Measurements from ENCODE around the gene ORC2. TPM values are rescaled to one million over a fixed set of nuclear protein-coding genes. Genes with fewer than 3 reads are reported as not detected.
A peak's percentile ranks its signal among the peaks of the same experiment; 100 is the strongest.

The ORC2 gene
- total and polyA plus RNA-seq, 2 donors (not counting 1 experiment from before 2014, with no cell fraction given), result 5.7 to 13.9 TPM

DNA sequence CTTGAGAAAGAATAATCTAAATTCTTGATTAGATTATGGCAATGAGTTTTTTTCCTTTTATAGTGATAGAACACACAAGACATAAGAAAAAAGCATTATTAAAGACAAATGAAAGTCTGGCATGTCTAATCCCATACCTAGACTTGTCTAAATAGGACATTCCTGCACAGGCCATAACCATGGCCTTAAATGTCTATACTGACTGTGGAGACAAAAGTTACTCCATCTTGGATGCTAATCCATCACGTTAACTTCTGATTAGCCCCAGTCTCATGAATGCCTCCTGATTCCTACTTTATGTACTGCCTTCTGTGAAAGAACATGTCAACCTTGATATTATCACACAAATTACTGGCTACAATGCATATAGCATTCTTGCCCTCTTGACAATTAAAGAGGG lies 23.6 kb downstream of the ORC2 start:
- DNase-seq (ENCODE audit: low read depth in 2 of 2), result no peak
- Histone ChIP-seq H3K9me3 (ENCODE audit: control insufficient read depth, insufficient read depth, low read depth, low read length) (no peaks in the 10 kb centered on the region), H2AFZ (ENCODE audit: low read length) (no peak overlapping the region), H3K9ac (ENCODE audit: insufficient read depth, low read length) (no peak overlapping the region), H3K27ac (ENCODE audit: insufficient read depth, low read length) (no peak overlapping the region), H3K4me1 (ENCODE audit: control insufficient read depth, extremely low read depth, insufficient read depth, low read length) (no peaks in the 10 kb centered on the region), H3K4me3 (replicated peaks in 1 of 4; ENCODE audit: control extremely low read depth in 1 of 4, insufficient read depth in 1 of 4, low read depth in 3 of 4, low read length in 4 of 4) (no peak overlapping the region), H3K36me3 (ENCODE audit: control insufficient read depth, insufficient read depth, low read length) (peaks cover 2% of the 10 kb centered on the region), H3K4me2 (ENCODE audit: extremely low read depth, insufficient read depth, low read length) (no peak overlapping the region), H4K20me1 (ENCODE audit: control insufficient read depth, extremely low read depth, insufficient read depth, low read length) (no peaks in the 10 kb centered on the region), H3K79me2 (ENCODE audit: control insufficient read depth, insufficient read depth, low read length) (no peaks in the 10 kb centered on the region), H3K27me3 (ENCODE audit: control insufficient read depth, insufficient read depth, low read length) (no peaks in the 10 kb centered on the region)
- no peak for TF ChIP-seq EZH2 (IDR thresholded peaks at IDR 0.05; ENCODE audit: low read length, missing control alignments)
- TF ChIP-seq, protein P1, sequence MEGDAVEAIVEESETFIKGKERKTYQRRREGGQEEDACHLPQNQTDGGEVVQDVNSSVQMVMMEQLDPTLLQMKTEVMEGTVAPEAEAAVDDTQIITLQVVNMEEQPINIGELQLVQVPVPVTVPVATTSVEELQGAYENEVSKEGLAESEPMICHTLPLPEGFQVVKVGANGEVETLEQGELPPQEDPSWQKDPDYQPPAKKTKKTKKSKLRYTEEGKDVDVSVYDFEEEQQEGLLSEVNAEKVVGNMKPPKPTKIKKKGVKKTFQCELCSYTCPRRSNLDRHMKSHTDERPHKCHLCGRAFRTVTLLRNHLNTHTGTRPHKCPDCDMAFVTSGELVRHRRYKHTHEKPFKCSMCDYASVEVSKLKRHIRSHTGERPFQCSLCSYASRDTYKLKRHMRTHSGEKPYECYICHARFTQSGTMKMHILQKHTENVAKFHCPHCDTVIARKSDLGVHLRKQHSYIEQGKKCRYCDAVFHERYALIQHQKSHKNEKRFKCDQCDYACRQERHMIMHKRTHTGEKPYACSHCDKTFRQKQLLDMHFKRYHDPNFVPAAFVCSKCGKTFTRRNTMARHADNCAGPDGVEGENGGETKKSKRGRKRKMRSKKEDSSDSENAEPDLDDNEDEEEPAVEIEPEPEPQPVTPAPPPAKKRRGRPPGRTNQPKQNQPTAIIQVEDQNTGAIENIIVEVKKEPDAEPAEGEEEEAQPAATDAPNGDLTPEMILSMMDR (conservative IDR thresholded peaks at IDR 0.05 in 1 of 2, IDR thresholded peaks at IDR 0.05 in 1 of 2; ENCODE audit: low read depth in 1 of 2, low read length in 2 of 2), result no peak

DNA sequence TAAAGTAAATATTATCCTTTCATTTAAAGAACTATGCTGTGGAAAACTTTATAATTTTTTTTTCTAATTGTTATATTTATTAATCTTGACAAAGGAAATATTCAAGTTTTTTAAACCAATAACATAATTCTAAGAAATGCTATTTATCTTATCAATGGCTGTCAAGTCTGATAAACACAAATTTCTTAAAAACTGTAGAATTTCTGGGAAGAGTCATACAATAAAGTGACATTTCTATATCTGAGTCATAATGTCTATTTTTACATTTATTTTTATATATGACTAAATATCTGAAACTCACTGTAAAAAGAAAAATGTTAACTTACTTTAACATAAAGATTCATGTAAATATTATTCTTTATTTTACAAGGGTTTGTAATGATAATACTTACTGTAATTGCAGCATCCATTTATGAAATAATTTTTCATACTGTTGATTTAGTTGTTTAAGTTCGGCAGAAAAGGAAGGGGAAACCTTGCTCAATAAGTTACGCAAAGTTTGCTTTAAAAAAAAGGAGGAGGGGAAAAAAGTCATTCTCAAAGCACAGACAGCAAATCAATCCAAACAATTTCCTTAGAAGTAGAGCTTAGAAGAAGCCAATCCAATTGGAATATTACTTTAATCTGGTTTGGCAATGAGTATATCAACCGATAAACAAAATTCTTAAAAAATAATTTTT lies 32.4 kb downstream of the ORC2 start:
- Histone ChIP-seq H3K36me3 (ENCODE audit: control insufficient read depth, insufficient read depth, low read length) (peaks cover 6% of the 10 kb centered on the region), H2AFZ (ENCODE audit: low read length) (no peak overlapping the region), H3K4me1 (ENCODE audit: control insufficient read depth, extremely low read depth, insufficient read depth, low read length) (no peaks in the 10 kb centered on the region), H4K20me1 (ENCODE audit: control insufficient read depth, extremely low read depth, insufficient read depth, low read length) (no peaks in the 10 kb centered on the region), H3K79me2 (ENCODE audit: control insufficient read depth, insufficient read depth, low read length) (no peaks in the 10 kb centered on the region), H3K4me3 (replicated peaks in 1 of 4; ENCODE audit: control extremely low read depth in 1 of 4, insufficient read depth in 1 of 4, low read depth in 3 of 4, low read length in 4 of 4) (no peak overlapping the region), H3K4me2 (ENCODE audit: extremely low read depth, insufficient read depth, low read length) (no peak overlapping the region), H3K27me3 (ENCODE audit: control insufficient read depth, insufficient read depth, low read length) (no peaks in the 10 kb centered on the region), H3K9me3 (ENCODE audit: control insufficient read depth, insufficient read depth, low read depth, low read length) (no peaks in the 10 kb centered on the region), H3K9ac (ENCODE audit: insufficient read depth, low read length) (no peak overlapping the region), H3K27ac (ENCODE audit: insufficient read depth, low read length) (no peak overlapping the region)
- peak in 1 of 2 donors; percentile 38 for DNase-seq (ENCODE audit: low read depth in 2 of 2)
- no peak for TF ChIP-seq EZH2 (IDR thresholded peaks at IDR 0.05; ENCODE audit: low read length, missing control alignments)
- TF ChIP-seq, protein P1 (conservative IDR thresholded peaks at IDR 0.05 in 1 of 2, IDR thresholded peaks at IDR 0.05 in 1 of 2; ENCODE audit: low read depth in 1 of 2, low read length in 2 of 2), result no peak

DNA sequence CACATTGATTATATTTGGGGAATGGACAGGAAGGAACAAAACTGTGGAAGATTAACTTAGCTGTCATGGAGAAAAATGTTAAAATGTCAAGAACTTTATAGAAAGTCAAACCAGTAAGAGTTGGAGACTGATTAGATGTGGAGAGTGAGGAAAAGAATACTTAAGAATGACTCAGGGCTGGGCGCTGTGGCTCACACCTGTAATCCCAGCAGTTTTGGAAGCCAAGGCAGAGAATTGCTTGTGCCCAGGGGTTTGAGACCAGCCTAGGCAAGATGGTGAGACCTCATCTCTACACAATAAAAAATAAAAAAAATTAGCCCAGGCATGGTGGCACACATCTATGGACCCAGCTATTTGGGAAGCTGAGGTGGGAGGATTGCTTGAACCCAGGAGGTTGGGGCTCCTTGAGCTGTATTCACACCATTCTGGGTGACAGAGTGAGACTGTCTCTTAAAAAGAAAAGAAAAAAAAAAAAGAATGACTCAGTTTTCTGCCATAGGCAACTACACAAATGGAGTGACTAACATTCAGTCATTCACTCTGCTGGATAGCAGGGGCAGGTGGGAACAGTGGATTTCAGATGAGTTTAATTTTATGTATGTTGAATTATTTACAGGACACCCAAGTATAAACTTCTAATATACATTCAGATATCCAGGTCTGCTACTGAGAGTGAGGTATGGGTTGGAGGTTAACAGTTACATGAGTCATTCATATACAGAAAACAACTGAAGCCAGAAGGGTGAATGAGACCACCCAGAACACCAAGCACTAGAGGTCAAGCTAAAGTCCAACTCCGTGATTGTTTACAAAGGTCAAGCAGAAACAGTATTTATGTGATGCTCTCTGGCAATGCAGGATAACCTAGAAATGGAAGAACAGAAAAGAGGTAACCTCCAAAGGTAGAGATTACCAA lies 33.9 kb downstream of the ORC2 start:
- DNase-seq (ENCODE audit: low read depth in 2 of 2), result peak in 1 of 2 donors; percentile 5
- H3K9ac ChIP-seq (ENCODE audit: insufficient read depth, low read length), result no peak overlapping the region
- H3K36me3 ChIP-seq (ENCODE audit: control insufficient read depth, insufficient read depth, low read length), result peaks cover 6% of the 10 kb centered on the region
- H3K4me2 ChIP-seq (ENCODE audit: extremely low read depth, insufficient read depth, low read length), result no peak overlapping the region
- no peaks in the 10 kb centered on the region for H3K9me3 ChIP-seq (ENCODE audit: control insufficient read depth, insufficient read depth, low read depth, low read length)
- no peak for TF ChIP-seq EZH2 (IDR thresholded peaks at IDR 0.05; ENCODE audit: low read length, missing control alignments)
- TF ChIP-seq, protein P1 (conservative IDR thresholded peaks at IDR 0.05 in 1 of 2, IDR thresholded peaks at IDR 0.05 in 1 of 2; ENCODE audit: low read depth in 1 of 2, low read length in 2 of 2), result no peak
- H3K4me3 ChIP-seq (replicated peaks in 1 of 4; ENCODE audit: control extremely low read depth in 1 of 4, insufficient read depth in 1 of 4, low read depth in 3 of 4, low read length in 4 of 4), result no peak overlapping the region
- H3K27ac ChIP-seq (ENCODE audit: insufficient read depth, low read length), result no peak overlapping the region
- H4K20me1 ChIP-seq (ENCODE audit: control insufficient read depth, extremely low read depth, insufficient read depth, low read length), result no peaks in the 10 kb centered on the region
- H3K4me1 ChIP-seq (ENCODE audit: control insufficient read depth, extremely low read depth, insufficient read depth, low read length), result no peaks in the 10 kb centered on the region
- H3K27me3 ChIP-seq (ENCODE audit: control insufficient read depth, insufficient read depth, low read length), result no peaks in the 10 kb centered on the region
- no peak overlapping the region for H2AFZ ChIP-seq (ENCODE audit: low read length)
- H3K79me2 ChIP-seq (ENCODE audit: control insufficient read depth, insufficient read depth, low read length), result no peaks in the 10 kb centered on the region
